Stimulated activated CD8-positive, alpha-beta memory T cell treated with anti-CD3 and anti-CD28 coated beads, Interleukin-12 subunit alpha, Interleukin-12 subunit beta, amount 100 ng/mL, for 24 hours (primary cell): ENCODE data around the gene FAM76B.

ENCODE experiments used
- DNase-seq: peaks from one replicate; pipeline ENCODE4 v3.0.0-alpha.2; 2020; ENCODE audit errors: extremely low read depth

The FAM76B gene

DNA sequence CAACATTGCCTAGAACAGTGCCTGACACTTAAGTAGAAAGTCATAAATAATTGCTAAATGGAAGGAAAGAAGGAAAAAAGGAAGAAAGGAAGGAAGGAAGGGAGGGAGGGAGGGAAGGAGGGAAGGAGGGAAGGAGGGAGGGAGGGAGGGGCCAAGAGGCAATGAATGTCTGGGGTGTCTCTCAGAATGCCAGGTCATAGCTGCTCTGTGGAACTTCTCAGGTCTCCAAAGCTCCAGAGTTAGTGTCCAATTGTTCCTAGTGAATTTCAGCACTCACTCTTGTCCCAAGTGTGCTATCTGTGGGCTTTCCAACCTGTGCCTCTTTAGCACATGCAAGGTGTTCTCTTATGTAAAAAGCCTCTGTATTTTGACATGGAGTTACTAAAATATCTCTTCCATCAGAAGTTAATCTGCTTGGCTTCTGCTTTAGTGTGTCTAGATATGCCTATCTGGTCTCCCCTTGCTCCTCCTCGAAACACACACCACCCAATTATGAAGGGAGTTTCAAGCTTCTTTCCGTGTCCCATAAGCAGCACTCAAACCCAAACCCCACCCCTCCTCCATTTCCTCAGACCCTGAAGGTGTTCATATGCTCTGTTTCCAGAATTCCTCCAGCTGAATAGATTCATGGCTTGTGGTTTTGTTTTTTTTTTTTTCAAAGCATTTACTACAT, 56.5 kb downstream of the FAM76B start:
- DNase-seq, result no peak

DNA sequence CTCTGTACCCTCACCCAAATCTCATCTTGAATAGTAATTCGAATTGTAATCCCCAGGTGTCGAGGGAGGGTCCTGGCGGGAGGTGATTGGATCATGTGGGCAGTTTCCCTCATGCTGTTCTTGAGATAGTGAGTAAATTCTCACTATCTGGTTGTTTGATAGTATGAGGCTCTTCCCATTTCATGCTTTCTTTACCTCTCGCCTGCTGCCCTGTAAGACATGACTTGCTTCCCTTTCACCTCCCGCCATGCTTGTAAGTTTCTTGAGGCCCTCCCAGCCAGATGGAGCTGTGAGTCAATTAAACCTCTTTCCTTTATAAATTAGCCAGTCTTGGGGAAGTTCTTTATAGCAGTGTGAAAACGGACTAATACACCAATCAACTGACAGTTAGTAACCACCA, 60.1 kb downstream of the FAM76B start:
- no peak for DNase-seq

DNA sequence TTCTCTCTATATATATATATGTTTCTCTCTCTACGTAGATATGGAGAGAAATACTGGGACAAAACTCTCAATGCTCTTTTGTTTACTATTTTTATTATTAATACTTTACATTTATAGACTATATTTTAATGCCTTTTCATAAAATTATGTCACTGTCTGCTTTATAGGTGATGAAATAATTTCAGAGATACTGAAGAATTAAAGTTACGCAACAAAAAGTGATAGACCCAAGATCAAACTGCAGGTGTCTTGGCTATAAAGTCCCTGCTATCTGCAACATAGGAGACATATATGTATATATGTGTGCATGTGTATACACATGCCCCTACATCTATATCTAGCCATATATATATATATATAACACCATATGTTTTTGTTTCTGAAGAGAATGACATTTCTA, 60.8 kb downstream of the FAM76B start:
- DNase-seq, result no peak

DNA sequence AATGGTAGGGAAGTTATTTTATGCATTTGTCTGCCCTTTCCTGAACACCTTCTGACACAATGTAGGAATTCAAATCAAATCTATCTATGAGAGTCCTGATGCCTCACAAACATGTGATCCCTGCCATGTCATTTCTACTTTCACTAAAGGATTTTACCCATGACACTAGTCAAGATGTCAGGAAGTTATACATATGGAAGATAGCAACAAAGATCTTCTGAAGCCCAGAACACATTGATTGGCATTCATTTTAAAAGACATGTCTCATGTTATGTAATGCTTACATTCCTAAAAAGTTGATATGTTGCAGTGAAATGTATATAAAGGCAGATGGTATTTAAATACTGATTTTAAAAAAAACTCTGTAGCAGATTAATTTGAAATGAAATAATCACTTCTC, 61.5 kb downstream of the FAM76B start:
- no peak for DNase-seq

DNA sequence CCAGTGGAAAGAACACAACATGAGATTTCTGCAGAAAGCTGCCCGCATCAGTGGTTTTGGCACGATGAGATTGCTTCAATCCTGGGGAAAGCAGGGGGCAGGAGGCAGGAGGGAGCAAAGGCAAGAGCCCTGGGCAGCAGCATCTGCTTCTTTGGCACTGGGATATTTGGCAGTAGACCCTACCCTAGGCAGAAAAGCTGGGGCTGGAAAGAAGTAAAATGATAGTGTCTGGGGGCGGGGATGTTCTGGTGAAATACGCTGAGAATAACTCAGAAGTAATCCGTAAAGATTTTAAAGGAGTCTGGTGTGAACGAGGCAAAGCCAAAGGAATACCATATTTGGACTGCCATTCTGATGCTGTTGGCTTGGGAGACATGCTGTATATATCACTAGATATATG, 62.0 kb downstream of the FAM76B start:
- no peak for DNase-seq

DNA sequence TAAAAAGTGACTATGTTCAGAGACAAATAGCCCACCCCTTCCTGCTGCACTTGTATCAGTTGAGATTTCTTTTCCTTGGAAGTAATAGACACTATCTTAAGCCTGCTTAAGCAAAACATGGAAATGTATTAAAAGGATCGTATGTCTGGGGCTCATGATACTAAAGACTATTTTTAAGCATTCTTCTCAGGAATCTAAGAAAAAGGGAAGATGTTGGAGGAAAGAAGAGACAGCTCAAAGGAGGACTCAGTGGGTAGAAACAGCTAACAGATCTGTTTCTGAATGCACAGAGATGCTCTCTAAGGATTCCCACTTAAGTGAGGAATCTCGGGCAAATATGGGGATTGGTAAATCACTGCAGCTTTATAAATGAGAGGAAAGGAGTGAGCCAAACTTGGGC, 62.5 kb downstream of the FAM76B start:
- no peak for DNase-seq

DNA sequence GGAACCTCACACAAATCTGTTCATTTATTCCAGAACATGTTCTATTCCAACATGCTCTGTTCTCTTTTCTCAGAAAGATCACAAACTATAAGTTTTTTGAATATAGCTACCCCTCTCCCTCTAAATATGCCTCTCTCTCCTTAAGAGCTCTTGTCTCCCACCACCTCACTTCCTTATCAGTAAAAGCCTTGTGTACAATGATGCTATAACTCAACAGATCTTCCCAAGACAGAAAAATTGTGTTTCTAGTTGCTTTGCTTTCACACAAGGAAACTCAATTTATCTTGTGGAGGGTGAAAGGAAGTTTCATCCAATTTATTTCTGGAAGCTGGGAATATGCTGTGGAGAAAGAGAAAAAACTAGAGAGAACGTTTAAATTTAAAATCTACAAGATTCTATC, 64.4 kb downstream of the FAM76B start:
- no peak for DNase-seq

DNA sequence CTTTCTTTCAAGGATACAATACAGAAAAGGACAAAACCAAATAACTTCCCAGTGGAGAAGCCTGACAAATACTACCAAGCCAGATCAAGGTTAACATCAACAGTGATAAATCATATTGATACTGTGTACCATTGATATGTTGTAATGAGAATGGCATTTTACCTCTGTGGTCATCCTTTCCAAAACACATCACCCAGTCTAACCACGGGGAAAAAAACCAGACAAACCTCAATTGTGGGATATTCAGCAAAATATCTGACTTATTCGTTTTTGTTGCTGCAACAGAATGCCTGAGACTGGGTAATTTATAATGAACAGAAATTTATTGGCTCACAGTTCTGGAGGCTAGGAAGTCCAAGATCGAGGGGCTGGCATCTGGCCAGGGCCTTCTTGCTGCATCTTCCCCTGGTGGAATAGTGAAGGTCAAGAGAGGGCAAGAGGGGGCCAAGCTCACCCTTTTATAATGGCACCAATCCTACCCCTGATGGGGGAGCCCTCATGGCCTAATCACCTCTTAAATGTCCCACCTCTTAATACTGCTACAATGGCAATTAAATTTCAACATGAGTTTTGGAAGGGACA, 66.1 kb downstream of the FAM76B start:
- no peak for DNase-seq

DNA sequence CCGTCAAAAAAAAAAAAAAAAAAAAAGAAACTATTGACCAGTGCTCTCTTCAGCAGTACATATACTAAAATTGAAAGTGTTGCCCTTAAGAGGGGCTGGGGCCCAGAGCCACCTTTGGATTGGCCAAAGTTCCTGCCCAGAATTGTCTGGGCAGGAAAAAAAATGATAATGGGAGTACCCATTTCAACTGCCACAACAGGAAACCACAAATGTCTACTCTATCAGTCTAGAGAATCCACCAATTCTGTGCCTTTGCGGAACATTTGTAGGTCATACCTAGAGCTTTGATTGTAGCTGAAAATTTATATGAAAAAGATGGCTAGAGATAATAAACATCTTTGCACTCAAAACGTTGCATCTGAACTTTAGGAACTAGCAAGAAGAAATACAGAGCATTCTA, 69.4 kb downstream of the FAM76B start:
- no peak for DNase-seq
